ENCODE data around the gene RBM12.
"Not testable (repeated sequence)": the region's sequence is repeated elsewhere in the genome, so short reads cannot be mapped to it uniquely, and the experiment has no call there.

RBM12 gene

DNA sequence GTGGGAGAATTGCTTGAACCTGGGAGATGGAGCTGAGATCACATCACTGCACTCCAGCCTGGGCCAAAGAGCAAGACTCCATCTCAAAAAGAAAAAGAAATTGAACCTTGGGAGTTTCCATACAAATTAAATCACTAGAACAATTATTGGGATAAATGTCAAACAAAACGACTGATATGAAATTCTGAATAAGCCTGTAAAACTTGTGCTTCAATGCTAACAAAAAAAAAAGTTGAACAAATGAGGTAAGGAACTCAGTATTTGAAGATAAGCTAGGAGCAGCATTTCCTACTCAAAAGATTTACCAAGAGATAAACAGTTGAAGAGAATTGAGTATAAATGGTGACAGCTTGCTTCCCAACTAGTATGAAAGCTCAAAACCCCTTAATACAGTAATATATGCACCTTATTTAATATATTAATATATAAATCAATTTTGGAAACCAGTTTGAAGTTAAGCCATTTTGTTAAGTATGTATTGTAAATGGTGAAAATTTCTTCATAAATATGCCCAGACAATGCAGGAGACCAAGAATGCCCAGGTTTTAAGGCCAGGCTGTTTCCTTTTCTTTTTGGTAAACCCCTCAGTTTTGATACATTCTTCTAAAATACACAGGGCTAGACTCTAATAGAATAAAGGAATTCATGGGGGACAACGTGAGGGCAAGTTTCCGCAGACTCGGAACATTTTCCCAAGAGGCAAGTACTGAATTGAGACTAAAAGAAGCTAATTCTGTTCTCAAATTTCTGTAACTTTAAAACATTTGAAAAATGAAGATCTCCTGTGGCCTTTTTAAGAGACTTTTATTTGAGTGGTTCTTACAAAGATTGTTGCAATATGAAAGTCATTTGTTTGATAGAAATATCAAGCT, 38.4 kb upstream of the RBM12 start:
- no peaks in the 10 kb centered on the region for H3K27me3 ChIP-seq (ENCODE audit: insufficient read depth, low read length)
- H3K36me3 ChIP-seq (ENCODE audit: insufficient read depth, low read length) = peaks cover 70% of the 10 kb centered on the region
- H3K9me3 ChIP-seq (ENCODE audit: low read length) = no peaks in the 10 kb centered on the region
- no peak overlapping the region for H2AFZ ChIP-seq (ENCODE audit: low read depth, low read length)
- no peak overlapping the region for H3K4me3 ChIP-seq (ENCODE audit: low read length)
- H3K4me1 ChIP-seq (ENCODE audit: insufficient read depth, low read length) = peaks cover 9% of the 10 kb centered on the region

DNA sequence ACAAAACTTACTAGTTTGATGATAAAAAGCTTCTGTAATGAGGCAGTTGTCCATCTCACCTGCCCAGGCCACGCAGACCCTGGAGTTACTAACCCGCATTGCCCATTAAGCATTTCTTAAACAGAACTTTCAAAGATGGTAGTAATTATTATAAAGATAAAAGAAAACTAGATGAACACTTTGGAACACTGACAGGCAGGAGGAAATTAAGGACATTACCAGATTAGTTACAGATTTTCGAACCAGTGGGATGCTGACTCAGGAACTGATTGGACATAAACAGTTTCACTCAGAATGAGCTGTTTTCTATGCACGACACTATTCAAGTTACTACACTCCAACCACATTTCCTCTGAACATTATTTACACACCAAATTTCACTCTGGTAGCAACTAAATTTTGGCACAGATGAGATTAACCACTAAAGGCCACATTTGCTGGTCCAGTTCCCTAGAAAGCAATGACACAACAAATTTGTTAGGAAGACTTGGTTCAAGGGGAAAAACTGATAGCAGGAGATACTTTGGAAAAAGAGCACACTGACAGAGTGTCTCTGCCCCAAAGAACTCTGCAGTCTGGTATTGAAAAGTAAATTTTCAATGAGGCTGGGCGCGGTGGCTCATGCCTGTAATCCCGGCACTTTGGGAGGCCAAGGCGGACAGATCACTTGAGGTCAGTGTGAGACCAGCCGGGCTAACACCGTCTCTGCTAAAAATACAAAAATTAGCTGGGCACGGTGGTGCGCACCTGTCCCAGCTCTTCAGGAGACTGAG, 37.5 kb upstream of the RBM12 start:
- Histone ChIP-seq H2AFZ (ENCODE audit: low read depth, low read length) (no peak overlapping the region), H3K27me3 (ENCODE audit: insufficient read depth, low read length) (no peaks in the 10 kb centered on the region), H3K4me1 (ENCODE audit: insufficient read depth, low read length) (peaks cover 15% of the 10 kb centered on the region), H3K9me3 (ENCODE audit: low read length) (no peaks in the 10 kb centered on the region), H3K4me3 (ENCODE audit: low read length) (no peak overlapping the region), H3K36me3 (ENCODE audit: insufficient read depth, low read length) (peaks cover 63% of the 10 kb centered on the region)

GRCh38 chr20:35700625-35701148, 36.0 kb upstream of the RBM12 start:
- Histone ChIP-seq H3K4me3 (ENCODE audit: low read length) (peak overlapping the region; percentile 72), H3K9me3 (ENCODE audit: low read length) (no peaks in the 10 kb centered on the region), H3K27me3 (ENCODE audit: insufficient read depth, low read length) (no peaks in the 10 kb centered on the region), H3K36me3 (ENCODE audit: insufficient read depth, low read length) (peaks cover 49% of the 10 kb centered on the region), H2AFZ (ENCODE audit: low read depth, low read length) (no peak overlapping the region), H3K4me1 (ENCODE audit: insufficient read depth, low read length) (peaks cover 15% of the 10 kb centered on the region)

DNA sequence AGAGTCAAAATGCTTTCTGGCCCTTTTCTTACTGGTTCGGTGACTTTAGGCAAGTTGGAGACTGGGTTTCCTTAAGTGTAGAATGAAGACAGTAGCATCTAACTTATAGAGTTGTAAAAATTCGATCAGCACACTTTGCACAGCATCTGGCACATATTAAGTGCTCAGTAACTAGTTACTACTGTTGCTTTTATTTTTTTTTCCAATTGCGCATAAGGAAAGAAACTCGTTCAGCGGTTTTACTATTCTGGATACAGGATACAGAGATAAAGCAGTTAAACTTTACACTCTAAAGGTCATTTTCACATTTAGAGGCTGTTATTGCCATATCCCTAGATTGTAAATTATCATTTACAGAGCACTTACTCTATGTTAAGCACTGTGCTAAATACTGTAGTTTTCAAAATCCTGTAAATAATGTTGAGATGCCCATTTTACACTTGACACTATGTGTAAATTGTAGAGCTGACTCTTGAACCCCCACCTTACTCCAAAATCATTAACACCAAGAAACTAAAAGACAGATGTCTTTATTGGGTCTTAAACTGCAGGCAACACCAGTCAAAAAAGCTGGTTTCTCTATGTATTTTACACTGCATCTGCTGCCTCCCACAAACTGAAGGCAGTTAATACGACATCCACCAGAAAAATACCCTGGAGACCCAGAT, 35.4 kb upstream of the RBM12 start:
- H3K4me3 ChIP-seq (ENCODE audit: low read length) = peak overlapping the region; percentile 72
- H3K36me3 ChIP-seq (ENCODE audit: insufficient read depth, low read length) = peaks cover 43% of the 10 kb centered on the region
- H2AFZ ChIP-seq (ENCODE audit: low read depth, low read length) = no peak overlapping the region
- no peaks in the 10 kb centered on the region for H3K27me3 ChIP-seq (ENCODE audit: insufficient read depth, low read length)
- H3K9me3 ChIP-seq (ENCODE audit: low read length) = no peaks in the 10 kb centered on the region
- peaks cover 15% of the 10 kb centered on the region for H3K4me1 ChIP-seq (ENCODE audit: insufficient read depth, low read length)

GRCh38 chr20:35699127-35699956, 34.6 kb upstream of the RBM12 start, which contains the start of the genes NFS1 and ROMO1:
TSS of gene NFS1 (minus strand) at chr20:35699352. CDS start at chr20:35699288, 64 bp downstream.
TSS of gene ROMO1 (plus strand) at chr20:35699405. CDS start at chr20:35699633, 228 bp downstream.
- peak within 1 kb of the TSS; percentile 93 for H2AFZ ChIP-seq (ENCODE audit: low read depth, low read length)
- no peaks in the 10 kb centered on the region for H3K27me3 ChIP-seq (ENCODE audit: insufficient read depth, low read length)
- H3K4me3 ChIP-seq (ENCODE audit: low read length) = peak within 1 kb of the TSS; percentile 72

GRCh38 chr20:35698298-35699126, 33.8 kb upstream of the RBM12 start:
- Histone ChIP-seq H3K27me3 (ENCODE audit: insufficient read depth, low read length) (no peaks in the 10 kb centered on the region), H3K36me3 (ENCODE audit: insufficient read depth, low read length) (peaks cover 27% of the 10 kb centered on the region), H2AFZ (ENCODE audit: low read depth, low read length) (peak overlapping the region; percentile 93), H3K4me3 (ENCODE audit: low read length) (peak overlapping the region; percentile 72), H3K4me1 (ENCODE audit: insufficient read depth, low read length) (peaks cover 15% of the 10 kb centered on the region), H3K9me3 (ENCODE audit: low read length) (no peaks in the 10 kb centered on the region)

More at GRCh38 chr20:35699127-35699956, 34.6 kb upstream of the RBM12 start, which contains the start of the genes NFS1 and ROMO1:
- H3K9me3 ChIP-seq (ENCODE audit: low read length) = no peaks in the 10 kb centered on the region
- peaks cover 15% of the 10 kb centered on the region for H3K4me1 ChIP-seq (ENCODE audit: insufficient read depth, low read length)
- H3K36me3 ChIP-seq (ENCODE audit: insufficient read depth, low read length) = peaks cover 36% of the 10 kb centered on the region

DNA sequence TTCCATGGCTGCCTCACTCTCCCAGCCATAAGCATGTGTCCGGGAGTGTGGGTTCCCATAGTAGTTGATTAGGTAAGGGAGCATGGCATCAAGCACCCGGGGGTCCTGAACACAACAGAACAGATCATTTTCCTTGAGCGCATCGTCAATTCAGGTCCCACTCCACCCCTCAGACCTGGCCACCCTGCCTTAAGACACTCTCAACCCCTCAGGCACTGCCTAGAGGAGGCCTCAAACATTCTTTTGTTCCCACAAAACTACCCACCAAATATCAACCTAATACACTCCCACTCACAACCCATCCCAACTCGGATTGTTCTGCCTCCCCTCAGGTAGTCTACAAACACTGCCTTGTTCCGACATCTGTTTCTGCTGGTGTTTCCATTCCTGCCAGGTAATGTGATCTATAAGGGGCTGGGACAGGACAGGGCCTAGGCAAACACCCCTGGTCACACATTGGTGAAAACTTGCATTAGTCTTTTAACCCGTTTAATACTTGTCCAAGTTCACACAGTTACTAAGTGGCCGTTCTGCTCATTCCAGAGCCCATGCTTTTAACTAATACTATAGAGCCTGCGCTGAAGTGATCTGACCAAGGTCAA, 33.1 kb upstream of the RBM12 start:
- peak overlapping the region; percentile 72 for H3K4me3 ChIP-seq (ENCODE audit: low read length)
- peaks cover 15% of the 10 kb centered on the region for H3K4me1 ChIP-seq (ENCODE audit: insufficient read depth, low read length)
- H2AFZ ChIP-seq (ENCODE audit: low read depth, low read length) = peak overlapping the region; percentile 93
- H3K27me3 ChIP-seq (ENCODE audit: insufficient read depth, low read length) = no peaks in the 10 kb centered on the region
- peaks cover 20% of the 10 kb centered on the region for H3K36me3 ChIP-seq (ENCODE audit: insufficient read depth, low read length)
- no peaks in the 10 kb centered on the region for H3K9me3 ChIP-seq (ENCODE audit: low read length)

- Histone ChIP-seq H3K4me3 (ENCODE audit: low read length) (no peak overlapping the region), H3K36me3 (ENCODE audit: insufficient read depth, low read length) (peaks cover 3% of the 10 kb centered on the region), H3K4me1 (ENCODE audit: insufficient read depth, low read length) (peaks cover 15% of the 10 kb centered on the region), H3K9me3 (ENCODE audit: low read length) (no peaks in the 10 kb centered on the region), H2AFZ (ENCODE audit: low read depth, low read length) (no peak overlapping the region), H3K27me3 (ENCODE audit: insufficient read depth, low read length) (no peaks in the 10 kb centered on the region)
Observed at GRCh38 chr20:35695978-35696377, 31.3 kb upstream of the RBM12 start.

GRCh38 chr20:35695245-35695749, 30.6 kb upstream of the RBM12 start:
- H3K4me3 ChIP-seq (ENCODE audit: low read length) = no peak overlapping the region
- no peaks in the 10 kb centered on the region for H3K27me3 ChIP-seq (ENCODE audit: insufficient read depth, low read length)
- H3K4me1 ChIP-seq (ENCODE audit: insufficient read depth, low read length) = peaks cover 11% of the 10 kb centered on the region
- no peak overlapping the region for H2AFZ ChIP-seq (ENCODE audit: low read depth, low read length)
- H3K36me3 ChIP-seq (ENCODE audit: insufficient read depth, low read length) = peaks cover under 1% of the 10 kb centered on the region
- no peaks in the 10 kb centered on the region for H3K9me3 ChIP-seq (ENCODE audit: low read length)

DNA sequence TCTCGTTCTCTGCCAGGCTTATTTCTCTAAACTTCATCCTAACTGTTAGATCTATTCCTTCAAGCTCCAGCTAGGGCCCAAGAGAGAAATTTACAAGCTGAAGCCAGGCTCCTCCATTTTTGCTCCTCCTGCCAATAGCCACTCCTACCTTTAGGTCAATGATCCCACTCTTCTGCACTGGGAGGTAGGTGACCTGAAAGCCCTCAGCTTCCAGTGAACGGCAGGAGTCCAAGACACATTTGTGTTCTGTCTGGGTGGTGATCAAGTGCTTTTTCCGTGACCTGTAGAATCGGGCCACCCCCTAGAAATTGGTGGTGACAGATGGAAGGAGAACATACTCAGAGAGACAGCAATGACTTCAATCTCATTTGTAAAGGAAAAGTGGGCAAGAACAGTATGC, 25.6 kb upstream of the RBM12 start:
- Histone ChIP-seq H3K9me3 (ENCODE audit: low read length) (peaks cover 4% of the 10 kb centered on the region), H3K4me3 (ENCODE audit: low read length) (no peak overlapping the region), H2AFZ (ENCODE audit: low read depth, low read length) (no peak overlapping the region), H3K27me3 (ENCODE audit: insufficient read depth, low read length) (no peaks in the 10 kb centered on the region), H3K4me1 (ENCODE audit: insufficient read depth, low read length) (no peaks in the 10 kb centered on the region), H3K36me3 (ENCODE audit: insufficient read depth, low read length) (peaks cover 12% of the 10 kb centered on the region)

DNA sequence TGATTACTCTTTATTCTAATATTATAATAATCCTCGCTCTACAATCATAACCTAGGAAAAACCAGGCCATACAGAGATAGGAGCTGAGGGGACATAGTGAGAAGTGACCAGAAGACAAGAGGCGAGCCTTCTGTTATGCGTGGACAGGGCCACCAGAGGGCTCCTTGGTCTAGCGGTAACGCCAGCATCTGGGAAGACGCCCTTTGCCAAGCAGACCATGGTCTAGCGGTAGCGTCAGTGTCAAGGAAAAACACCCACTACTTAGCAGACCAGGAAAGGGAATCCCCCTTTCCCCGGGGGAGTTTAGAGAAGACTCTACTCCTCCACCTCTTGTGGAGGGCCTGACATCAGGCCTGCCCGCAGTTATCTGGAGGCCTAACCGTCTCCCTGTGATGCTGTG, 22.2 kb upstream of the RBM12 start:
- H3K36me3 ChIP-seq (ENCODE audit: insufficient read depth, low read length) = peaks cover 12% of the 10 kb centered on the region
- H3K4me3 ChIP-seq (ENCODE audit: low read length); H2AFZ ChIP-seq (ENCODE audit: low read depth, low read length); H3K9me3 ChIP-seq (ENCODE audit: low read length); H3K27me3 ChIP-seq (ENCODE audit: insufficient read depth, low read length); H3K4me1 ChIP-seq (ENCODE audit: insufficient read depth, low read length): not testable (repeated sequence)
